Rectal smooth muscle tissue (tissue), 1 donor: ENCODE data around the gene BBS9.

ENCODE experiments used
- H3K27ac ChIP-seq: one replicate; pipeline ENCODE4 v1.7.0; 2013; ENCODE audit warnings: low read depth, low read length, inconsistent platforms
- H3K27me3 ChIP-seq: one replicate; pipeline ENCODE4 v1.7.0; 2013; ENCODE audit warnings: low read length; ENCODE audit not compliant: control insufficient read depth, insufficient read depth
- H3K36me3 ChIP-seq: one replicate; pipeline ENCODE4 v1.7.0; 2013; ENCODE audit warnings: low read length; ENCODE audit not compliant: control insufficient read depth, insufficient read depth
- H3K4me1 ChIP-seq: one replicate; pipeline ENCODE4 v1.7.0; 2013; ENCODE audit warnings: low read length; ENCODE audit not compliant: control insufficient read depth, insufficient read depth
- H3K4me3 ChIP-seq: one replicate; pipeline ENCODE4 v1.7.0; 2013; ENCODE audit warnings: low read length
- H3K9ac ChIP-seq: one replicate; pipeline ENCODE4 v1.7.0; 2013; ENCODE audit warnings: low read length

Gene BBS9

DNA sequence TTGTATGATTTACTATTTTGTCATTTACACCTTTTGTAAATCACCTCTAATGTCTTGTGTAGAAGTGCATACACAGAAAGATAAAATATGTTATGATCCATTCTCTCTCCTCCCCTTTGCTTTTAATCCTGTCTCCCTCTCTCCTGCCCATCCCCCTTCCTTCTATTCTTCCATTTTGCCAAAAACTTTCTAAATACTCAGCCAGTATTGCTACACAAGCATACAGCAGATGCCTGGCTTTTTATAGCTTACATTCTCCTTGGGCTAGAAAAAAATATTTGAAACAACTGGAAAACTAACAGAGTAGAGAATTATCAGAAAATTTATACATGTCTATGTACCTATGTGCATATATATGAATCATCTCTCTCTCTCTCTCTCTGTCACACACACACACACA lies 467.3 kb downstream of the BBS9 start:
- Histone ChIP-seq H3K4me3 (no peak overlapping the region), H3K9ac (no peak overlapping the region), H3K27ac (no peak overlapping the region), H3K27me3 (no peaks in the 10 kb centered on the region), H3K4me1 (peaks cover 4% of the 10 kb centered on the region), H3K36me3 (no peaks in the 10 kb centered on the region)

GRCh38 chr7:33597181-33597580 lies 467.8 kb downstream of the BBS9 start:
- Histone ChIP-seq H3K36me3 (no peaks in the 10 kb centered on the region), H3K4me1 (peaks cover 4% of the 10 kb centered on the region), H3K4me3 (no peak overlapping the region), H3K9ac (no peak overlapping the region), H3K27me3 (no peaks in the 10 kb centered on the region), H3K27ac (no peak overlapping the region)

- Histone ChIP-seq H3K9ac (no peak overlapping the region), H3K36me3 (no peaks in the 10 kb centered on the region), H3K27me3 (no peaks in the 10 kb centered on the region), H3K27ac (no peak overlapping the region), H3K4me3 (no peak overlapping the region), H3K4me1 (peaks cover 9% of the 10 kb centered on the region)
Measured at GRCh38 chr7:33601101-33601500, 471.7 kb downstream of the BBS9 start.

GRCh38 chr7:33601884-33602283 lies 472.5 kb downstream of the BBS9 start:
- Histone ChIP-seq H3K27me3 (no peaks in the 10 kb centered on the region), H3K4me3 (no peak overlapping the region), H3K27ac (no peak overlapping the region), H3K4me1 (peaks cover 9% of the 10 kb centered on the region), H3K9ac (no peak overlapping the region), H3K36me3 (no peaks in the 10 kb centered on the region)

GRCh38 chr7:33604056-33604455 lies 474.7 kb downstream of the BBS9 start:
- no peak overlapping the region for H3K27ac ChIP-seq
- no peak overlapping the region for H3K9ac ChIP-seq
- H3K4me3 ChIP-seq = no peak overlapping the region
- no peaks in the 10 kb centered on the region for H3K36me3 ChIP-seq
- peaks cover 9% of the 10 kb centered on the region for H3K4me1 ChIP-seq
- no peaks in the 10 kb centered on the region for H3K27me3 ChIP-seq

DNA sequence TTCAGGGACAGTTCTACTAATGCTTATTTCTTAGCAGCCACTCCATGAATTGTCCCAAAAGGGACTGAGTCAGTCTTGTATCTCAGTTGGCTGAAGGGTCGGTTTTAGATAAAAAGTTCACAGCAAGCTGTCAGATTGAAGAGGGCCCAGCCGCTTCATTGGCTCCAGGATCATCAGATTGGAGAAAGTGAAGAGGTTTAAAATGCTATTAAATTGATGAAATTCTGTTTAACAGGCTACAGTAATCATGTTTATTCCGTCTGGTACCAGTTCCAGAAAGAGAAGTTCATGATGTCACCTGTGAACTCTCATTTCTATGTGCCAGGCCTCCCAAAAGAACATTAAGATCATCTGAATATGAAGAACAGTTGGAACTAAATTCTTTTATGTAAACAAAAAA lies 481.6 kb downstream of the BBS9 start:
- H3K36me3 ChIP-seq = no peaks in the 10 kb centered on the region
- H3K4me1 ChIP-seq = peaks cover 7% of the 10 kb centered on the region
- no peak overlapping the region for H3K9ac ChIP-seq
- no peak overlapping the region for H3K27ac ChIP-seq
- no peaks in the 10 kb centered on the region for H3K27me3 ChIP-seq
- no peak overlapping the region for H3K4me3 ChIP-seq

GRCh38 chr7:33612442-33612841 lies 483.1 kb downstream of the BBS9 start:
- no peaks in the 10 kb centered on the region for H3K36me3 ChIP-seq
- H3K9ac ChIP-seq = no peak overlapping the region
- peaks cover 7% of the 10 kb centered on the region for H3K4me1 ChIP-seq
- no peak overlapping the region for H3K4me3 ChIP-seq
- no peak overlapping the region for H3K27ac ChIP-seq
- no peaks in the 10 kb centered on the region for H3K27me3 ChIP-seq

GRCh38 chr7:33614357-33615117 lies 485.2 kb downstream of the BBS9 start:
- peak overlapping the region; percentile 43 for H3K27ac ChIP-seq

GRCh38 chr7:33616752-33617151 lies 487.4 kb downstream of the BBS9 start:
- Histone ChIP-seq H3K4me3 (no peak overlapping the region), H3K9ac (no peak overlapping the region), H3K27ac (no peak overlapping the region), H3K4me1 (peaks cover 7% of the 10 kb centered on the region), H3K36me3 (no peaks in the 10 kb centered on the region), H3K27me3 (no peaks in the 10 kb centered on the region)

More at GRCh38 chr7:33614357-33615117, 485.2 kb downstream of the BBS9 start:
- peaks cover 7% of the 10 kb centered on the region for H3K4me1 ChIP-seq
- no peak overlapping the region for H3K4me3 ChIP-seq
- no peaks in the 10 kb centered on the region for H3K27me3 ChIP-seq
- no peak overlapping the region for H3K9ac ChIP-seq
- H3K36me3 ChIP-seq = no peaks in the 10 kb centered on the region

DNA sequence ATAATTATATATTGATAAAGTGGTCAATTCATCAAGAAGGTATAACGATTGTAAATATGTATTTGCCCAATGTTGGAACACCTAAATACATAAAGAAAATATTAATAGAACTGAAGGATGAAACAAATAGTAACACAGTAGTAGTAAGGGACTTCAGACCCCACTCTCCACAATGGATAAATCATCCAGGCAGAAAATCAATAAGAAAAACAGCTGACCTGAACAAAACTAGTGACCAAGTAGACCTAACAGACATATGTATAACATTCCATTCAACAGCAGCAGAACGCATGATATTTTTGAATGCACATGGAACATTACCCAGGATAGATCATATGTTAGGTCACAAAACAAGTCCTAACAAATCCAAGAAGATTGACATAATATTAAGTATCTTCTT lies 489.9 kb downstream of the BBS9 start:
- no peak overlapping the region for H3K27ac ChIP-seq

DNA sequence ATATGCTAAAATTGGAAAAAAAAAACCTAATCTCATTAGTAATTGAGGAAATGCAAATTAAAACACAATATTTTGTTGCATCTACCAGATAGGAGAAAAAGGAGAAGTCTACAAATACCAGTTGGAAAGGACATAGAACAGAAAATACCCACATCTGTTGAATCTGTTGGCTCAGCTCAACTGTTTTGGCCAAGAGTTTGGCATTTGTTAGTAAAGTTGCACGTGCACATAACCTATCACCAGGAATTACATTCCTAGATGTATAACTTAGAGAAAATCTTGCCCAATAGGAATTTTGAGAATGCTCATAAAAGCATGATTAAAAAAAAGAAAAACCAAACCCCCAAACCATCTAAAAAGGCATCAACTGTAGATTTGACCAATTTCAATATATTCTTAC lies 493.9 kb downstream of the BBS9 start:
- no peaks in the 10 kb centered on the region for H3K27me3 ChIP-seq
- no peak overlapping the region for H3K27ac ChIP-seq
- H3K9ac ChIP-seq = no peak overlapping the region
- no peaks in the 10 kb centered on the region for H3K4me1 ChIP-seq
- H3K36me3 ChIP-seq = no peaks in the 10 kb centered on the region
- H3K4me3 ChIP-seq = no peak overlapping the region

More for the DNA sequence above, 489.9 kb downstream of the BBS9 start:
- no peaks in the 10 kb centered on the region for H3K27me3 ChIP-seq
- no peak overlapping the region for H3K4me3 ChIP-seq
- H3K9ac ChIP-seq = no peak overlapping the region
- peaks cover 5% of the 10 kb centered on the region for H3K4me1 ChIP-seq
- H3K36me3 ChIP-seq = no peaks in the 10 kb centered on the region

GRCh38 chr7:33624215-33624614 lies 494.9 kb downstream of the BBS9 start:
- Histone ChIP-seq H3K27ac (no peak overlapping the region), H3K36me3 (no peaks in the 10 kb centered on the region), H3K4me3 (no peak overlapping the region), H3K27me3 (no peaks in the 10 kb centered on the region), H3K4me1 (no peaks in the 10 kb centered on the region), H3K9ac (no peak overlapping the region)

DNA sequence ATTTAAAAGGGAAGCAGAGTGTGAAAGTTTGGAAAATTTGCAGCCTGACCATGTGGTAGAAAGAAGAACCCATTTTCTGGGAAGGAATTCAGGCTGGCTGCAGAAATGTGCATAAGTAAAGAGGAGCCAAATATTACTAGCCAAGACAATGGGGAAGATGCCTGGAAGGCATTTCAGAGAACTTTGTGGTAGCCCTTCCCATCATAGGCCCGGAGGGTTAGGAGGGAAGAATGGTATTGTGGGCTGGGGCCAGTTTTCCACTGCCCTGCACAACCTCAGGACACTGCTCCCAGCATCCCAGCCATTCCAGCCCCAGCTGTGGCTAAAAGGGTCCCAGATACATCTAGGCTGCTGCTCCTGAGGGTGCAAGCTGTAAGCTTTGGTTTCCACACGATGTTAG lies 497.5 kb downstream of the BBS9 start:
- H3K27ac ChIP-seq = no peak overlapping the region

More for the DNA sequence above, 497.5 kb downstream of the BBS9 start:
- Histone ChIP-seq H3K27me3 (no peaks in the 10 kb centered on the region), H3K4me3 (no peak overlapping the region), H3K9ac (no peak overlapping the region), H3K4me1 (no peaks in the 10 kb centered on the region), H3K36me3 (no peaks in the 10 kb centered on the region)
